Gastroesophageal sphincter (tissue), 3 donors: ENCODE measurements around the gene ASIC3.

Experiments
- CTCF ChIP-seq, 4 experiments: fragments of 200-600 bp in 2 of 4; fragments of 450-650 bp in 2 of 4; sonication (generic) in 1 of 4; IDR thresholded peaks; one replicate each; pipeline ENCODE4 v1.5.1; 2017 to 2019; ENCODE audit warnings: antibody characterized with exemption in 4 of 4, mild to moderate bottlenecking in 2 of 4, moderate library complexity in 2 of 4
- POLR2A ChIP-seq, 2 donors: fragments of 450-650 bp; IDR thresholded peaks; one replicate each; pipeline ENCODE4 v1.6.1; 2017; ENCODE audit warnings: antibody characterized with exemption in 2 of 2, mild to moderate bottlenecking in 2 of 2, moderate library complexity in 1 of 2

DNA sequence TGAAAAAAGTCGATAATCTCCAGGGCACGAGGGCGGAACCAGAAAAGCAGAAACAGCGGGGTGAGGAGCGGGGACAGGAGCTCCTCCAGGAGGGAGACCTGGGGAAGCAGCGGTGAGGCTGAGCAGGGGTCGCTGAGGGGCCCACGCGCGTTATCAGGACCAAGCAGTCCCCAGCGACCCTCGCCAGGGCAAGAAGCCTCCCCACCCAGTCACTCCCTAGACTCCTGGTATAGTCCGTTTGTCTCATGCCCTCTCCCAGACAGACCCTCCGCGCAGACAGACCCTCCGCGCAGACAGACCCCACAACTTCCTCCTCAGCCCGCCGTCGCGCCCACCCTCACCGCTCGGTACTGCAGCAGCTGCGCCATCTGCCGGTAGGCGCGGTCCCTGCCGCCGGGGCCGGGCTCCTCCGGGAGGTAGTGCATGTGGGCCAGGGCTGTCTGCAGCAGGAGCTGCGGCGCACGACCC is 30.3 kb upstream of the ASIC3 start:
- TF ChIP-seq CTCF (IDR thresholded peaks at IDR 0.05) (peak in 3 of 4 experiments; percentile 76 to 92 (median 81)), POLR2A (IDR thresholded peaks at IDR 0.05) (no peak)
